GM23338 (cell line): ENCODE results near the gene HCRTR2.
"Not testable (repeated sequence)": the region's sequence is repeated elsewhere in the genome, so short reads cannot be mapped to it uniquely, and the experiment has no call there.

Experiments used
- EZH2 ChIP-seq: fragments of 200-600 bp; sonication (generic); IDR thresholded peaks from one replicate; pipeline ENCODE4 v1.8.0; 2017; ENCODE audit warnings: antibody characterized with exemption, mild to moderate bottlenecking, low read depth; ENCODE audit not compliant: unreplicated experiment
- EZH2phosphoT487 ChIP-seq: fragments of 200-600 bp; sonication (generic); IDR thresholded peaks from one replicate; pipeline ENCODE4 v1.8.1; 2018; ENCODE audit warnings: antibody characterized with exemption; ENCODE audit not compliant: unreplicated experiment
- POLR2AphosphoS5 ChIP-seq: IDR thresholded peaks from 2 replicates; pipeline ENCODE4 v1.6.1; 2016; ENCODE audit warnings: antibody characterized with exemption, low read depth
- ZNF114 ChIP-seq: fragments of 250-450 bp; sonication (Bioruptor Pico); IDR thresholded peaks from 2 replicates; pipeline ENCODE4 v1.5.0; 2020; ENCODE audit warnings: mild to moderate bottlenecking, moderate library complexity
- TF ChIP-seq, protein P1 (sequence below), 2 experiments: fragments of 200-600 bp in 1 of 2; sonication (generic) in 1 of 2; conservative IDR thresholded peaks; 2 replicates each; pipeline versions ENCODE4 v1.5.1 to v1.6.1; 2016 to 2017; ENCODE audit warnings: antibody characterized with exemption in 2 of 2, low read depth in 2 of 2, mild to moderate bottlenecking in 2 of 2, moderate library complexity in 1 of 2
- TF ChIP-seq, protein P2 (sequence below): IDR thresholded peaks from one replicate; pipeline ENCODE4 v1.6.1; 2018; ENCODE audit warnings: antibody characterized with exemption; ENCODE audit not compliant: unreplicated experiment
- TF ChIP-seq, protein P3 (sequence below): fragments of 250-450 bp; sonication (Bioruptor Pico); IDR thresholded peaks from 2 replicates; pipeline ENCODE4 v1.5.0; 2020; ENCODE audit warnings: mild to moderate bottlenecking, moderate library complexity
- TF ChIP-seq, protein P4 (sequence below): IDR thresholded peaks from 2 replicates; pipeline ENCODE4 v1.6.1; 2016; ENCODE audit warnings: antibody characterized with exemption

DNA sequence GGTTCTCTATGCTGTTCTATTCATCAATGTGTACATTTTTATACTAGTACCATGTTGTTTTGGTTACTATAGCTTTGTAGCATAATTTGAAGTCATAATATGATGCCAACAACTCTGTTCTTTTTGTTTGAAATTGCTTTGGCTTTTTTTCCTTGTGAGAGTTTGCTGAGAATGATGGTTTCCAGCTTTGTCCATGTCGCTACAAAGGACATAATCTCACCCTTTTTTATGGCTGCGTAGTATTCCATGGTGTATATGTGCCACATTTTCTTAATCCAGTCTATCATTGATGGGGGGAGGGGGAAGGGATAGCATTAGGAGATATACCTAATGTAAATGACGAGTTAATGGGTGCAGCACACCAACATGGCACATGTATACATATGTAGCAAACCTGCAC lies 122.9 kb downstream of the HCRTR2 start:
- TF ChIP-seq, protein P1, sequence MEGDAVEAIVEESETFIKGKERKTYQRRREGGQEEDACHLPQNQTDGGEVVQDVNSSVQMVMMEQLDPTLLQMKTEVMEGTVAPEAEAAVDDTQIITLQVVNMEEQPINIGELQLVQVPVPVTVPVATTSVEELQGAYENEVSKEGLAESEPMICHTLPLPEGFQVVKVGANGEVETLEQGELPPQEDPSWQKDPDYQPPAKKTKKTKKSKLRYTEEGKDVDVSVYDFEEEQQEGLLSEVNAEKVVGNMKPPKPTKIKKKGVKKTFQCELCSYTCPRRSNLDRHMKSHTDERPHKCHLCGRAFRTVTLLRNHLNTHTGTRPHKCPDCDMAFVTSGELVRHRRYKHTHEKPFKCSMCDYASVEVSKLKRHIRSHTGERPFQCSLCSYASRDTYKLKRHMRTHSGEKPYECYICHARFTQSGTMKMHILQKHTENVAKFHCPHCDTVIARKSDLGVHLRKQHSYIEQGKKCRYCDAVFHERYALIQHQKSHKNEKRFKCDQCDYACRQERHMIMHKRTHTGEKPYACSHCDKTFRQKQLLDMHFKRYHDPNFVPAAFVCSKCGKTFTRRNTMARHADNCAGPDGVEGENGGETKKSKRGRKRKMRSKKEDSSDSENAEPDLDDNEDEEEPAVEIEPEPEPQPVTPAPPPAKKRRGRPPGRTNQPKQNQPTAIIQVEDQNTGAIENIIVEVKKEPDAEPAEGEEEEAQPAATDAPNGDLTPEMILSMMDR (conservative IDR thresholded peaks at IDR 0.05; ENCODE audit: low read depth in 2 of 2): not testable (repeated sequence)
- TF ChIP-seq, protein P2, sequence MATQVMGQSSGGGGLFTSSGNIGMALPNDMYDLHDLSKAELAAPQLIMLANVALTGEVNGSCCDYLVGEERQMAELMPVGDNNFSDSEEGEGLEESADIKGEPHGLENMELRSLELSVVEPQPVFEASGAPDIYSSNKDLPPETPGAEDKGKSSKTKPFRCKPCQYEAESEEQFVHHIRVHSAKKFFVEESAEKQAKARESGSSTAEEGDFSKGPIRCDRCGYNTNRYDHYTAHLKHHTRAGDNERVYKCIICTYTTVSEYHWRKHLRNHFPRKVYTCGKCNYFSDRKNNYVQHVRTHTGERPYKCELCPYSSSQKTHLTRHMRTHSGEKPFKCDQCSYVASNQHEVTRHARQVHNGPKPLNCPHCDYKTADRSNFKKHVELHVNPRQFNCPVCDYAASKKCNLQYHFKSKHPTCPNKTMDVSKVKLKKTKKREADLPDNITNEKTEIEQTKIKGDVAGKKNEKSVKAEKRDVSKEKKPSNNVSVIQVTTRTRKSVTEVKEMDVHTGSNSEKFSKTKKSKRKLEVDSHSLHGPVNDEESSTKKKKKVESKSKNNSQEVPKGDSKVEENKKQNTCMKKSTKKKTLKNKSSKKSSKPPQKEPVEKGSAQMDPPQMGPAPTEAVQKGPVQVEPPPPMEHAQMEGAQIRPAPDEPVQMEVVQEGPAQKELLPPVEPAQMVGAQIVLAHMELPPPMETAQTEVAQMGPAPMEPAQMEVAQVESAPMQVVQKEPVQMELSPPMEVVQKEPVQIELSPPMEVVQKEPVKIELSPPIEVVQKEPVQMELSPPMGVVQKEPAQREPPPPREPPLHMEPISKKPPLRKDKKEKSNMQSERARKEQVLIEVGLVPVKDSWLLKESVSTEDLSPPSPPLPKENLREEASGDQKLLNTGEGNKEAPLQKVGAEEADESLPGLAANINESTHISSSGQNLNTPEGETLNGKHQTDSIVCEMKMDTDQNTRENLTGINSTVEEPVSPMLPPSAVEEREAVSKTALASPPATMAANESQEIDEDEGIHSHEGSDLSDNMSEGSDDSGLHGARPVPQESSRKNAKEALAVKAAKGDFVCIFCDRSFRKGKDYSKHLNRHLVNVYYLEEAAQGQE: not testable (repeated sequence)
- TF ChIP-seq, protein P3, sequence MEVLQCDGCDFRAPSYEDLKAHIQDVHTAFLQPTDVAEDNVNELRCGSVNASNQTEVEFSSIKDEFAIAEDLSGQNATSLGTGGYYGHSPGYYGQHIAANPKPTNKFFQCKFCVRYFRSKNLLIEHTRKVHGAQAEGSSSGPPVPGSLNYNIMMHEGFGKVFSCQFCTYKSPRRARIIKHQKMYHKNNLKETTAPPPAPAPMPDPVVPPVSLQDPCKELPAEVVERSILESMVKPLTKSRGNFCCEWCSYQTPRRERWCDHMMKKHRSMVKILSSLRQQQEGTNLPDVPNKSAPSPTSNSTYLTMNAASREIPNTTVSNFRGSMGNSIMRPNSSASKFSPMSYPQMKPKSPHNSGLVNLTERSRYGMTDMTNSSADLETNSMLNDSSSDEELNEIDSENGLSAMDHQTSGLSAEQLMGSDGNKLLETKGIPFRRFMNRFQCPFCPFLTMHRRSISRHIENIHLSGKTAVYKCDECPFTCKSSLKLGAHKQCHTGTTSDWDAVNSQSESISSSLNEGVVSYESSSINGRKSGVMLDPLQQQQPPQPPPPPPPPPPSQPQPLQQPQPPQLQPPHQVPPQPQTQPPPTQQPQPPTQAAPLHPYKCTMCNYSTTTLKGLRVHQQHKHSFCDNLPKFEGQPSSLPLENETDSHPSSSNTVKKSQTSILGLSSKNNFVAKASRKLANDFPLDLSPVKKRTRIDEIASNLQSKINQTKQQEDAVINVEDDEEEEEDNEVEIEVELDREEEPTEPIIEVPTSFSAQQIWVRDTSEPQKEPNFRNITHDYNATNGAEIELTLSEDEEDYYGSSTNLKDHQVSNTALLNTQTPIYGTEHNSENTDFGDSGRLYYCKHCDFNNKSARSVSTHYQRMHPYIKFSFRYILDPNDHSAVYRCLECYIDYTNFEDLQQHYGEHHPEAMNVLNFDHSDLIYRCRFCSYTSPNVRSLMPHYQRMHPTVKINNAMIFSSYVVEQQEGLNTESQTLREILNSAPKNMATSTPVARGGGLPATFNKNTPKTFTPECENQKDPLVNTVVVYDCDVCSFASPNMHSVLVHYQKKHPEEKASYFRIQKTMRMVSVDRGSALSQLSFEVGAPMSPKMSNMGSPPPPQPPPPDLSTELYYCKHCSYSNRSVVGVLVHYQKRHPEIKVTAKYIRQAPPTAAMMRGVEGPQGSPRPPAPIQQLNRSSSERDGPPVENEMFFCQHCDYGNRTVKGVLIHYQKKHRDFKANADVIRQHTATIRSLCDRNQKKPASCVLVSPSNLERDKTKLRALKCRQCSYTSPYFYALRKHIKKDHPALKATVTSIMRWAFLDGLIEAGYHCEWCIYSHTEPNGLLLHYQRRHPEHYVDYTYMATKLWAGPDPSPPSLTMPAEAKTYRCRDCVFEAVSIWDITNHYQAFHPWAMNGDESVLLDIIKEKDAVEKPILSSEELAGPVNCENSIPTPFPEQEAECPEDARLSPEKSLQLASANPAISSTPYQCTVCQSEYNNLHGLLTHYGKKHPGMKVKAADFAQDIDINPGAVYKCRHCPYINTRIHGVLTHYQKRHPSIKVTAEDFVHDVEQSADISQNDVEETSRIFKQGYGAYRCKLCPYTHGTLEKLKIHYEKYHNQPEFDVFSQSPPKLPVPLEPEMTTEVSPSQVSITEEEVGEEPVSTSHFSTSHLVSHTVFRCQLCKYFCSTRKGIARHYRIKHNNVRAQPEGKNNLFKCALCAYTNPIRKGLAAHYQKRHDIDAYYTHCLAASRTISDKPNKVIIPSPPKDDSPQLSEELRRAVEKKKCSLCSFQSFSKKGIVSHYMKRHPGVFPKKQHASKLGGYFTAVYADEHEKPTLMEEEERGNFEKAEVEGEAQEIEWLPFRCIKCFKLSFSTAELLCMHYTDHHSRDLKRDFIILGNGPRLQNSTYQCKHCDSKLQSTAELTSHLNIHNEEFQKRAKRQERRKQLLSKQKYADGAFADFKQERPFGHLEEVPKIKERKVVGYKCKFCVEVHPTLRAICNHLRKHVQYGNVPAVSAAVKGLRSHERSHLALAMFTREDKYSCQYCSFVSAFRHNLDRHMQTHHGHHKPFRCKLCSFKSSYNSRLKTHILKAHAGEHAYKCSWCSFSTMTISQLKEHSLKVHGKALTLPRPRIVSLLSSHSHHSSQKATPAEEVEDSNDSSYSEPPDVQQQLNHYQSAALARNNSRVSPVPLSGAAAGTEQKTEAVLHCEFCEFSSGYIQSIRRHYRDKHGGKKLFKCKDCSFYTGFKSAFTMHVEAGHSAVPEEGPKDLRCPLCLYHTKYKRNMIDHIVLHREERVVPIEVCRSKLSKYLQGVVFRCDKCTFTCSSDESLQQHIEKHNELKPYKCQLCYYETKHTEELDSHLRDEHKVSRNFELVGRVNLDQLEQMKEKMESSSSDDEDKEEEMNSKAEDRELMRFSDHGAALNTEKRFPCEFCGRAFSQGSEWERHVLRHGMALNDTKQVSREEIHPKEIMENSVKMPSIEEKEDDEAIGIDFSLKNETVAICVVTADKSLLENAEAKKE (CRISPR knock-in tag): not testable (repeated sequence)
- TF ChIP-seq POLR2AphosphoS5; EZH2phosphoT487; EZH2; ZNF114 (CRISPR knock-in tag): not testable (repeated sequence)
- TF ChIP-seq, protein P4, sequence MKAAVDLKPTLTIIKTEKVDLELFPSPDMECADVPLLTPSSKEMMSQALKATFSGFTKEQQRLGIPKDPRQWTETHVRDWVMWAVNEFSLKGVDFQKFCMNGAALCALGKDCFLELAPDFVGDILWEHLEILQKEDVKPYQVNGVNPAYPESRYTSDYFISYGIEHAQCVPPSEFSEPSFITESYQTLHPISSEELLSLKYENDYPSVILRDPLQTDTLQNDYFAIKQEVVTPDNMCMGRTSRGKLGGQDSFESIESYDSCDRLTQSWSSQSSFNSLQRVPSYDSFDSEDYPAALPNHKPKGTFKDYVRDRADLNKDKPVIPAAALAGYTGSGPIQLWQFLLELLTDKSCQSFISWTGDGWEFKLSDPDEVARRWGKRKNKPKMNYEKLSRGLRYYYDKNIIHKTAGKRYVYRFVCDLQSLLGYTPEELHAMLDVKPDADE: not testable (repeated sequence)
